LoVo (cell line): ENCODE measurements around the gene DENND10.
"Not testable (repeated sequence)": the region's sequence is repeated elsewhere in the genome, so short reads cannot be mapped to it uniquely, and the experiment has no call there.

Experiments used
- DNase-seq: peaks from one replicate; pipeline ENCODE4 v3.0.0-alpha.2; 2016; ENCODE audit warnings: low spot score

The DENND10 gene

GRCh38 chr10:119166564-119166963, 62.7 kb downstream of the DENND10 start:
- no peak for DNase-seq

- DNase-seq: no peak
These were observed 63.1 kb downstream of the DENND10 start for GRCh38 chr10:119167041-119167440.

DNA sequence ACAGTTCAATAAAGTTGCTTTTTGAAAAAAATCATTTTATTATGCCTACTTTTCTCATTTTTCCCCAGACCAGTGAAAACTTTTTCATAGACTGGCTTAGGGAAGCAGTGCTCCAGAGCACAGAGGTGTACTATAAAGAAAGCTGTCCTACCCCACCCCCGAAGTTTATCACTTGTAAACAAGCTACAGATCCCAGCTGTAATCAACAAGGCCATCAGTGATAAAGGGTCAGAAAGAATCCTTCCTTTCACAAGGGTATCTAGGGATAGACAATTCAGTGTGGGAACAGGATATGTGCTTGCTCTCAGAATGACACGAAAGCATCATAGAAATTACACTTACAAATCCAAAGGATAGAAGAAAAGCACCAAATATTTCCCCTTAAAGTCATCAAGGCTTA, 70.2 kb downstream of the DENND10 start:
- DNase-seq: no peak

DNA sequence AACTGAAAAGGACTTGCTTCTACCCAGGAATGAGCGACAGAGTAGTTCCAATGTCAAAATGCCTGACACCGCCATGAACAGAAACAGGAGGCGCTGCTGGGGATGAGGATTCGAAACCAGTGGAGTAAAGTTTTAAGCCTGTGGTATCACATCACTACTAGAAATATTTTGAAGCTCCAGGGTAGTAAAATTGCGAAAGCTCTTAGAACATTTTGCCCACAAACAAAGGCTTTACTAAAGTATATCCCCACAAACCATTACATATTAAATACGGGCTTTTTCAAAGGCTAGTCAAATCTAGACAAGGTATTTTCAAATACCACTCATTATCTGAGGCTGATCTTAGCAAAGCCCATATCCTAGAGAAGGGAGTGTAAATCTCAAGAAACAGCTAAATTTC, 72.3 kb downstream of the DENND10 start:
- DNase-seq: no peak

GRCh38 chr10:119177708-119178371, 73.9 kb downstream of the DENND10 start:
- DNase-seq: no peak

GRCh38 chr10:119178372-119179119, 74.6 kb downstream of the DENND10 start, which contains the start of gene PRDX3:
Gene PRDX3, minus strand, starts transcription at chr10:119178812. Its CDS starts 22 bp downstream, at chr10:119178790.
- DNase-seq: peak; percentile 92

DNA sequence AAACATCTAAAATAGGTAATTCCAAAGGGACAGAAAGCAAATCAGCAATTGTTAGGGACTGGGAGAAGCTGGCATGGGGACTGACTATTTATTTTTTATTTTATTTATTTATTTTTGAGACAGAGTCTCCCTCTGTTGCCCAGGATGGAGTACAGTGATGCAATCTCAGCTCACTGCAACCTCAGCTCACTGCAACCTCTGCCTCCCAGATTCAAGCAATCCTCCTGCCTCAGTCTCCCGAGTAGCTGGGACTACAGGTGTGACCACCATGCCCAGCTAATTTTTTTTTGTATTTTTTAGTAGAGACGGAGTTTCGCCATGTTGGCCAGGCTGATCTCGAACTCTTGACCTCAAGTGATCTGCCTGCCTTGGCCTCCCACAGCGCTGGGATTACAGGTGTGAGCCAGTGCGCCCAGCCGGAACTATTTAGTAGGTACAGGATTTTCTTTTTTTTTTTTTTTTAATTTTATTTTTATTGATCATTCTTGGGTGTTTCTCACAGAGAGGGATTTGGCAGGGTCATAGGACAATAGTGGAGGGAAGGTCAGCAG, 77.0 kb downstream of the DENND10 start:
- not testable (repeated sequence) for DNase-seq

DNA sequence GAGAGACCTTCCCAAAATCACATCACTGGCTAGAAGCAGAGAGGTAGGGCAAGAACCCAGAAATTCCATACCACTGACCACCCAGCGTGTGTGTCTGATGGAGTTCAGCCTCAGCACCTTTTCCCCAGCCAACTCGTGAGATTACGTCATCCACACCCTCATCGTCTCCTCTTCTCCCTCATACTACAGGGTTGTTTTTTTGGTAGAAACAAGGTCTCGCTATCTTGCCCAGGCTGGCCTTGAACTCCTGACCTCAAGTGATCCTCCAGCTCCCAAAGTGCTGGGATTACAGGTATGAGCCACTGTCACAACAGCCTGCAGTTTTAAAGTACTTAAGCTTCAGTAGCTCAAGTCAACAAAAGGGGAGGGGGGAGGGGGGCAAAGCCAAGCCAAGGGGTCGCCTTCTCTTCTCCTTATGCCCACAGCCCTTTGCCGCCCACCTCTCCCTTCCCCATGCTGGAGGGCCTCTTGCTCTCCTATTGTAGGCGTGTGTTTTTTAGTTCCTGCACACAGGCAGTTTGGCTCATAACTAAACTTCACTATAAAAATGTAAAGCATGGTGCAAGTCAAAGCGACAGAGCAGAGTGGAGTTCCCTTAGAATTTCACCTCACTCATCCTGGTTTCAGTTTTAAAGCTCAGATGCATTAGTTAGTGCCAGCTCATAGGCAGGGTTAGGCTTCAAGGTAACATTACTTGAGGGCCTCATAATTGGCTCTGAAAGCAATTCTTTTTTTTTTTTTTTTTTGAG, 79.9 kb downstream of the DENND10 start:
- no peak for DNase-seq
